ENCODE results near the gene RBFOX2. TPM values are rescaled to one million over a fixed set of nuclear protein-coding genes. Genes with fewer than 3 reads are reported as not detected.
A peak's percentile ranks its signal among the peaks of the same experiment; 100 is the strongest.

RBFOX2 gene
- total RNA-seq, 1 donor, result 187 TPM

GRCh38 chr22:35984183-35985175, 44.1 kb downstream of the RBFOX2 start:
- H3K4me3 ChIP-seq (ENCODE audit: low read depth, low read length), result no peak overlapping the region
- TF ChIP-seq CTCF (IDR thresholded peaks at IDR 0.05; ENCODE audit: insufficient read depth, low read length), result no peak
- DNase-seq (ENCODE audit: low read depth), result no peak

DNA sequence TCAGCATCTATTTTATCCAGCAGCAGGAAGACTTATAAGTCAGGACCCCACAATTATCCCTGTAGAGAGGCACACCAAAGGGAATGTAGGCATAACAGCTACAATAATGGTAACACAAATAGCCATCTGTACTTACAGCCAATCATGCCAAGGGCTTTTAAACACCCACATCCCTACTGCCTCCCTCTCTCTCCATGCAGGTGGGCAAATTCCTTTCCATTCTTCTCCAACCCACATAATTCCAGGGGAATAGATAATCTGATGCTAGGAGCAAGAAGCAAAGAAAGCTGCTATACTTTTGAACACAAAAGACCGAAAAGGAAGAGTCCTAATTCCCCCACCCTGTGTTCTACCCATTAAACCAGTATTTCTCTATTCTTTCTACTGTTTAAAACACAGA, 46.7 kb downstream of the RBFOX2 start:
- no peak for TF ChIP-seq CTCF (IDR thresholded peaks at IDR 0.05; ENCODE audit: insufficient read depth, low read length)
- no peak for DNase-seq (ENCODE audit: low read depth)
- no peak overlapping the region for H3K4me3 ChIP-seq (ENCODE audit: low read depth, low read length)

GRCh38 chr22:35978889-35979288, 49.7 kb downstream of the RBFOX2 start:
- no peak for DNase-seq (ENCODE audit: low read depth)
- no peak overlapping the region for H3K4me3 ChIP-seq (ENCODE audit: low read depth, low read length)
- TF ChIP-seq CTCF (IDR thresholded peaks at IDR 0.05; ENCODE audit: insufficient read depth, low read length), result no peak

GRCh38 chr22:35978201-35978600, 50.4 kb downstream of the RBFOX2 start:
- DNase-seq (ENCODE audit: low read depth), result no peak
- H3K4me3 ChIP-seq (ENCODE audit: low read depth, low read length), result no peak overlapping the region
- no peak for TF ChIP-seq CTCF (IDR thresholded peaks at IDR 0.05; ENCODE audit: insufficient read depth, low read length)

GRCh38 chr22:35977136-35977535, 51.5 kb downstream of the RBFOX2 start:
- peak; percentile 38 for DNase-seq (ENCODE audit: low read depth)

GRCh38 chr22:35973388-35973787, 55.2 kb downstream of the RBFOX2 start:
- no peak for TF ChIP-seq CTCF (IDR thresholded peaks at IDR 0.05; ENCODE audit: insufficient read depth, low read length)
- peak; percentile 50 for DNase-seq (ENCODE audit: low read depth)
- no peak overlapping the region for H3K4me3 ChIP-seq (ENCODE audit: low read depth, low read length)

More at GRCh38 chr22:35977136-35977535, 51.5 kb downstream of the RBFOX2 start:
- TF ChIP-seq CTCF (IDR thresholded peaks at IDR 0.05; ENCODE audit: insufficient read depth, low read length), result no peak
- no peak overlapping the region for H3K4me3 ChIP-seq (ENCODE audit: low read depth, low read length)
